ENCODE results near the gene NT5C1A.

The NT5C1A gene

DNA sequence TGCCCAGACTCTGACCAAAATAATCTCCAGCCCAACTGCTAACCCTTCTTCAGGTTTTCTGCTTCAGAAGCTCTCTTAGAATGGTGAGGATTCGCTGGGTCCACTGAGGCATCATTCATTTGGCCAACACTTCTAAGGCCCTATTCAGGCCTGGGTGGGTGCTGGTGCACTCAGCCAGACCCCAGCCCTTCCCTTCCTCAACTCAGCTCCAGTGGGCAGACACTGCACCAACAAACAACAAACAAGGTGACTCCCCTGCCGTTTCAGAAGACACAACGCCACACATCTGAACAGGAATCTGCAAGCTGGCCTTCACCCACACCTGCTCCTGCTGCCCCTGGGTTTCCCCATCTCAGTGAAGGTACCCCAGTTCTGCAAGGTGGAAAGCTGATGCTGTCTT is 38.5 kb downstream of the NT5C1A start:
- DNase-seq, result no peak

DNA sequence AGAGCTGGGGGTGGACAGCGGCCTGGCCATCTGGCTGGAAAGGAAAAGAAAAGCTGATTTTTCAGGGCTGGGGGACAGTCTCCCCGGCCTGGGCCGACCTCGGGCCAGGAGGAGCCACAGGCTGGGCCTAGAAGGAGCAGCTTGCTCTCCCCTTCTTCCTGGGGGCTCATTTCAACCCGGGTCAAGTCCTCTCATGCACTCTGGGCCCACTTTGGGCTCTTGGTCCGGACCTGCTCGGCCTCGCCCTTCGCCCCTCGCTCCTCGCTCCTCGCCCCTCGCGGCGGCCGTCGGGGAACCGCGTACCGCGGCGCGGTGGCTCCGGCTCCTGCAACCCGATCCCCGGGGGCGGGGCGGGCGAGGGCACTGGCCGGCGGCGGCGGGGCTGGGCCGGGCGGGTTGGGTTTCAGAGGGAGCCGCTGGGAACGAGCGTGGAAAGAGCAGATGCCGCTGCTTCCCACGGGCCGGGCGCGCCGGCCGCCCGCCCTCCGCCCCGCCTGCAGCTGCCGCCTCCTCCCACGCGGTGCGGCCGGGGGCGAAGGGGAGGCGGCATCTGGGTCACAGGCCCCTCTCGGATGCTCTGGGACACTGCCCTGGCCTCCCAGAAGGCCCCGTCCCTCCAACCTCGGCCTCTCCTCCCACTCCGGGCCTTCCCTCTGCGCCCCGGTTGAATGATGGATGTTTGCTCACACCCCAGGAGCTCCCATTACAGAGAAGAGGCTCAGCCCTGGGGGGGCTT is 39.1 kb downstream of the NT5C1A start:
- no peak for DNase-seq

DNA sequence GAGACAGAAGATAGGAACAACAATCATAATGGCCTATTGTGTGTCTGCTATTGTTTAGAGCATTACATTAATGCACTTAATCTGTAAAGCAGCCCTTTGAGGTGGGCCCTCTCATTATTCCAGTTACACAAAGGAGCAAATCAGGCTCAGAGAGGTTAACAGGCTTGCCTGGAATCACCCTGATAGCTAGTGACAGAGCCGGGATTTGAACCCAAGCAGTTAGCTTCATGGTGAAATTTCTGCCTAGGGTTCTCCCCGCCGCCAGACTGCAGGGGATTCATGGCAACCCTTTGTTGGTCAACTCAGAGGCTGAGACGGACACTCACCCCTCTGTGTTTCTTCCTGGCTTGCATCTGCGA is 39.6 kb downstream of the NT5C1A start:
- DNase-seq, result no peak

DNA sequence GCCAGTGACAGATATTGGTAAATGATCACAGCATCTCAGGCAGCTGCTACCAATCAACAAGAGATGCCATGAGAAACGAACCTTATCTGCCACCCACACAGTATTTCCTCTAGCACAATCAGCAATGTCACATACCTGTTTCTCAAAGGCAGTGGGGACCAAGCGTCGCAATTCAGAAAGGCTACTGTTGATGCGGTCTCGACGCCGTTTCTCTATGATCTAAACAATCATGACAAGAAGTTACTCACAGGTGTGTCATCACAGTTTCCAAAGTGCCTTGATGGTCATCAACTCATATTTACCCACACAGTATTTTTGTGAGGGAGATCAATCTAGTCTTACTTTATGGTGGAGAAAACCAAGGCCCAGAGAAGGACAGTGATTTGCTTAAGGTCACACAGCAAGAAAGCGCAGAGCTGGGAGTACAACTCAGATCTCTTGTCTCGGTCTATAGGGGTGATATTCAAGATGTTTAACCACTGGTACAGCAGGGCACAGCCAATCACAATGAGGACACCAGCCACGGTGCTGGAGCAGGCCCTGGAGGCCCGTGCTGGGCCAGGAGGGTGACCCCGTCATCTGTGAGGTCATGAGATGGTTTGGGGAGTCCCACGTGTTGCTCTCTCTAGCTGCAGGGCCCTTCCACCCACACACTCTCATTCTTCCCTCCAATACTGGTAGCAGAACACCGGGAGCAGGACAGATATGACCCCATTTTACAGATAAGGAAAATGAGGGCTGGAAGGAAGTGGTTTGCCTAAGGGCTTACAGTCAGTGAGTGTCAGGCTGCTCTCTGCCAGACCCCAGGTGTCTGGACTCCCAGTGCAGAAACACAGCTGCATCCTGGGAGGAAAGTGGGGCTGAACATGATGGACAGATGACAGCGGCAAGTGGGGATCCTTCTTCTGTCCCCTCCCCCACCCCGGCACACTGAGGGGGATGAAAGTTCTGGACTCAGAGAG is 40.3 kb downstream of the NT5C1A start:
- no peak for DNase-seq

DNA sequence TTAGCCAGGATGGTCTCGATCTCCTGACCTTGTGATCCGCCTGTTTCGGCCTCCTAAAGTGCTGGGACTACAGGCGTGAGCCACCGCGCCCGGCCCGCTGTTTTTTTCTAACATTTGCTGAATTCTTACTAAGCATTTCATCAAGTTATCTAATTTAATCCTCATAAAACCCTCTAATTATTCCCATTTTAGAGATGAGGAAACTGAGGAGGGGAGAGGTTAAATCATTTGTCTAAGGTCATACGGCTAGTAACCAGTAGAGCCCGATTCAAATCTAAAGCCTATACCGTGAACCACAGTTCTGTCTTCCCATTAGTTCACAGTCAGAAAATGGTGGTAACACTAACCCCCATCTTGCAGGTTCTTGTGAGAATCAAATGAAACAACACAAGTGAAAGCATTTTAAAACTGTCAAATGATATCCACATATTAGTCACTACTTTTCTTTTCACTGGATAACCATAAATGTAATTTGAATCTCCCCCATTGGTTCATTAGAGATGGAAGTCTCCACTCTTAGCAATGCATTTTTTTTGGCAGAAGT is 43.0 kb downstream of the NT5C1A start:
- no peak for DNase-seq

DNA sequence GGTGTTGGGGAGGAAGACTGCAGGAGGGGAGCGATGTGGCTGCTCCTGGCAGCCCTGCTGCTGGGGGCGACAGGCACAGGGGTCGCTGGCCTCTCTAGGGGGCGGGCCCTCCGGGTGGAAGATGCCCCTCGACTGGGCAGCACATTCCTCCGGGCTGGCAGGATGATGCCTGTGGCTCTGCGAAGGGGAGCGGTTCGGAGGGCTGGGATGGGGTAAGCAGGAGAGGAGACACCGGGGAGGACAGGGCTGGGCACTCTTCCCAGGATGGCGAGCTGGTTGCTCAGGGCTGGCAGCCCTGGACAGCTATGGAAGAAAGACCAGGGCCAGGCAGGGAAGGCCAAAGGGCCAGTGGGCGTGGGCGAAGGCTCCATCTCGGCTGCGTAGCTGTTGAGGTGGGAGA is 45.3 kb downstream of the NT5C1A start:
- DNase-seq, result no peak

DNA sequence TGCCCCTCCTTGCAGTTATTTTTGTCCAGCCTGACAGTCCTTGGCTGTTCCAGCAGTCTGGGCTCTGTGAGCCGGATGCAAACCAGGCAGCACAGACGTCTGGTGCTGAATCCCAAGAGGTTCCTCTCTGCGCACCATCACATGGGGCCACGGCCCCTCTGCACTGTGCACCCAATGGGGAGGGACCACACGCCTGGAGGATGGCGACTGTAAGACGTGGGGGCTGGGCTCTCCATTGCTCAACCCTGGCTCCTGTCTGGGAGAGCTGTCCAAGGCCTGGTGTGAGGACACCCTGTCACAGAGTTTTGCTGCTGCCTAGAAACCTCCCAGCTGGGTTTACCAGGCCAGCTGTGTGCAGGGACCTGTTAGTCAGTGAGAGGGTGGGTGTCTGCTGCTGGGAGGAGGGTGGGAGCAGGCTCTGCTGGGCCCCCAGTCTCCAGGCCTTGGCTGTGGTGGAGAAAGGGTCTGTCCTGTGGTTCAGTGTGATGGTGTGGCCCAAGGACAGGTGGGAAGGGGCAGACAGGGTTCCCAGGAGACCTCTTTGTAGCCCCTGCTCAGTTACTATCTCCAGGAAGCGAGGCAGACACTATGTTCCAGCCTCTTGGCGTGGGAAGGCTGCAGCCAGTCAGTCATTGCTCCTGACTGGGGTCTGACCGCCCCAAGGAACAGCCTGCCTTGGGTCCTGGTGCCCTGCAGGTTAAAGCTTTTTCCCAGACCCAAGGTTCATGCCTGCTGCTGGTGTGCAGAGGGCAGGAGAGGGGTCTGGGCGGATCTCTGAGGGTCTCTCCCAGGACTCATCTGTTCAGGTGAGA is 46.2 kb downstream of the NT5C1A start:
- DNase-seq, result no peak

DNA sequence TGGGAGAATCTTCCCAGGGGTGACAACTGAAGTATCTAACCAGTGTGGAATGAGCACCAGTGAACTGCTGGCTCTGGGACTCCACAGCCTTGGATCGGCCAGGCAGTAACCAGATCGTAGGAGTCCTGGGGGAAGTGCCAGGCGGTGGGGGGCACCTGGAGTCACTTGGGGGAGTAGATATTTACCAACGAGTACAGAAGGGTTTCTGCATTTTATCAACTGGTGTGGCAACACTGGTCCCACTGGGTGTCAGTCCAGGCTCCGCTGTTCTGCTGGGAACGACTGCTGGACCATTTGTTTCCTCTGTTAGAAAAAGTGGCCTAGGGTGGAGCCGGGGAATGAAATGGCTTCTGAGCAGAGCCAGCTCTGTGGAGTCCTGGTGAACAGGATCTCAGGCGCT is 46.9 kb downstream of the NT5C1A start:
- no peak for DNase-seq

DNA sequence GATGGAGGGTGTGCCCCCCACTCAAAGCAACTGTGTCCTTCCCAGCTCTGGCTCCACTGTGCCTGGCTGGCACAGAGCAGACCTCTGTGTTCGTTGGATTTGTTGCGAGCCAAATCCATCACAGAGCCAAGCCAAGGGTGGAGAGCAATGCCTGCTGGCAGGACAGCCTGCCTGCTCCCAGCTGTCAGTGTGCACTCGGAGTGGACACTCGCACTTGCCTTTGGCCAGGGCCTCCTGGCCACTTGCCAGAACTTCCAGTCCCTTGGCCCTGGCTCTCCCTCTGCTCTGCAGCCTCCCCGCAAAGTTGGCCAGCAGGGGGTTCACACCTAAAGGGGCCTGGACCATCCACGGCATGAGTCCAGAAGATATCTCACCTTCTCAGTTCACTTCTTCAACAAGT is 48.9 kb downstream of the NT5C1A start:
- no peak for DNase-seq

DNA sequence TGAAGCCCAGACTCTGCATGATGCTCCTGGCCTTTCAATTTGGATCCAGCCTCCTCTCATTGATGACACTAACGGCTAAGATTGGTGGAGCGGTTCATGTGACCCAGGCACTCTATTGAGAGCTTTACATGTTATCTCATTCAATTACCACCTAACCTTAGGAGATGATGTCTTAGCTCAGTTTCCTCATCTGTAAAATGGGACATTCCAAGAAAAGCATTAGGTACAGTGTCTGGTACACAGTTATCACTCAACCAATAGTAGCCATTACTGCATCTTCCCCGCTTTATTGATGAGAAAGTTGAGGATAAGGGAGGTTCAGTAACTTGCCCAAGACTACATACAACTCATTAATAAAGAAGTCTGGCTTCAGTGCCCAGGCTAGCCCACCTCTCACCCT is 49.5 kb downstream of the NT5C1A start:
- no peak for DNase-seq

DNA sequence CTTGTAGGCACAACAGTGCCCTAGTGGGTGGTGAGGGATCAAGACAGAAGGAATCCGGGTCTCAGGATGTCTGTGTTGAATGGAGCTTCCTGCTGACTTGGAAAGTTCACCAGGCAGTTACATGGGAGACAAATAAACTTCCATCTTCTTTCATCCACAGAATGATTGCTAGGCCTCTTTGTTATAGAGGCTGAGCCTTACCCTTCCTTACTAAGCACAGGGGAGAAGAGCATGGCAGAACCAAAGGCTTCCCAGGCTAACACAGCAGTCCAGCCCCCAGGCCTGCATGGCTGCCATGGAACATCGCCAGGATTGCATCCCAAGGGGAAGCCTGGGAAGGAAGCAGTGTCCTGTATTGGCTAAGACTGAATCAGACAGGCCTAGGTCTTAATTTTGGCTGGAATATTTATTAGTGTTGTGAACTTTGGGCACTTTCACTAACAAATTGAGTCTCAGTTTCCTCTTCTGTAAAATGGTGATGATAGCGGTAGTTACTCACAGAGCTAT is 51.2 kb downstream of the NT5C1A start:
- no peak for DNase-seq

DNA sequence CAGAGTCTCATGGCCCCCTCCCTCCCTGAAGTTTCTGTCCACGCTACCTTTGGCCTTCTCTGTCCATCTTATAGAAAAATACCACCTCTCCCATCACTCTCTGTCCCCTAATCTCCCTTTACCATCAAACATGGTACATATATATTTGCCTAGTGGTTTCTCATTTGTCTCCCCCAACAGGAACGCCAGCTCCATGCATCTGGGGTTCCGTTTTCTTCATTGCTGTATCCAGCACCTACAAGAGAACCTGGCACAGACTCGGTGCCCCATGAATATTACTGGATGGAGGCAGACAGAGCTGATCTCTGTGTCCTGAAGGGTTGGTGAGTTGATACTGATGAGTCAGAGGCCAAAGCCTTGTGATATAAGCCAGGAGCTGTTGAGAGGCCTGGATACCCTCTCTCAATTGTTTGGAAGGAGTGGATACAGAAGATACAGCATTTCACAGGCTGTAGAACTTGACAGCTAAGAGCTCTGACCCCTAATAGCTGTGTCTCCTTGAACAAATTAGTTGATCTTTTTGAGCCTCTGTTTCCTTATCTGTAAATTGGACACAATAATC is 54.3 kb downstream of the NT5C1A start:
- no peak for DNase-seq

DNA sequence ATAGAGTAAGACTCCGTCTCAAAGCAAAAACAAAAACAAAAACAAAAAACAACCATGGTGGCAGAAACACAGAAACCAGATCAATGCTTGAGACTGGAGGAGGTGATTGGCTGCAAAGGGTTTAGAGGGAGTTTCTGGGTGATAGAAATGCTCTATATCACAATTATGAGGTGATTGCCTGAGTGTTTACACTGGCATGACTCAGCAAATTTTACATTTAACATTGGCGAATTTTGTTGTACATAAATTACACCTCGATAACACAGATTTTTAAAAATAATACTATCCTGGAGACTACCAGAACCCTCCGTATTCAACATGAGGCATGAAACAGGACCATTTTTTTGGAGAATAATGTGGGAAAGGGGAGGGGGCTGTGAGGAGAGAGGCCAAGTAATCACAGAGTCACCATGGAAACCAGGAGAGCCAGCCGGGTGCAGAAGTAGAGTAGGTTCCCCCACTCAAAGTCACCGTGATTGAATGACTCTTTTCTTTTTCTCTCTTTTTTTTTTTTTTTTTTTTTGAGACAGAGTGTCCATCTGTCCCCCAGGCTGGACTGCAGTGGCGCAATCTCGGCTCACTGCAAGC is 56.7 kb downstream of the NT5C1A start:
- no peak for DNase-seq

DNA sequence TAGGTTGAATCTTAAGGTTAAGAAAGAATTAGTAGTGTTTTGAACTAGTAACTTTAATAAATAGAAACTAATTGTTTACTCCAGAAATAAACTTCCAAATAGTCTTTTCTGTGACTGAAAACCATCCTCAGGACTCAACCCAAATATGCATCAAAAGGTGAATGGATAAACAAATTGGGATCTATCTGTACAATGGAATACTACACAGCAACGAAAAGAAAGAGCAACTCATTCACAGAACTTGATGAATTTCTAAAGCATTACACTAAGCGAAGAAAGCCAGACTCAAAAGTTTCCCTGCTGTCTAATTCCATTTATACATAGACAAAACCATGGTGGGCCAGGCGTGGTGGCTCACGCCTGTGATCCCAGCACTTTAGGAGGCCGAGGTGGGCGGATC is 57.4 kb downstream of the NT5C1A start:
- DNase-seq, result no peak

DNA sequence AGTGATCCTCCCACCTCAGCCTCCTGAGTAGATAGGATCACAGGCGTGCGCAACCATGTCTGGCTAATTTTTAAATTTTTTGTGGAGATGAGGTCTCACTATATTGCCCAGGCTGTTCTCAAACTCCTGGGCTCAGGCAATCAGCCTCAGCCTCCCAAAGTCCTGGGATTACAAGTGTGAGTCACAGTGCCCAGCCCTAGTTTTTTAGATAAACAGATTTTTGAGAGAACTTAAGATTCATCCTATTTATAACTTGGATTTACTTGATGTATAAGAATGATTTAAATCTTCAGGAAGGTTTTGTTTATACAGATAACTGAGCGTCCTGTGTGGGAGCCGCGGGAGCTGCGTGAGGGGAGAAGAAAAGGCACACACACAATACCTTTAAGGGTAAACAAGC is 58.7 kb downstream of the NT5C1A start:
- DNase-seq, result no peak

DNA sequence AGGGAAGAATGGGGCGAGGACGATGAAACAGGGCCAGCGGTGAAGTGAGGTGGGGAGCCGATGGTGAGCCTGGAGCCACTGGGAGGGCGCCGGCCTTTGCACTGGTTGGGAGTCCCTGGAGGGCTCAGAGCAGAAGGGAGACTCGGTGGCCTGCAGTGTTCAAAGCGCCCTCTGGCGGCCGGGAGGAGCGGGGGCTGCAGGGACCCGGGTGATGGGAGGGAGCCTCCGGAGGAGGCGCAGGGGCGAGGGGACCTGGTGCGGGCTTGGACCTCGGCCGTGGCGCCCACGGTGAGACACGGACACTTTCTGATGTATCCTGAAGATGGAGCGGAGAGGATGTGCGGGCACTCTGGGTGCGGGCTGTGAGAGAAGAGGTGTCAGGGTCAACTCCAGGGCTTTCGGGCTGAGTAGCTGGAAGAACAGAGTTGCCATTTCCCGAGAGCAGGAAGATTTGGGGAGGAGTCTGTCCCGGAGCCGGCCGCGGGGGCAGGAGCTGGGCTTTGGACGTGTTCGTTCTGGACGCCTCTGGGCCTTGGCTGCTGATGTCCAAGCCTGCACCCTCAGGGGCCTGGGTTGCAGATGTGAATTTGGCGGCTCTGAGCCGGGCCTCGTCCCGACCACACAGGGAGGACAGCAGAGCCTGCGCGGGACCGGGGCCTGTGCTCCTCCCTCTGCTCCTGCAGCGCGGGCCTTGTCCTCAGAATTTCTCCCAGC is 62.1 kb downstream of the NT5C1A start:
- DNase-seq, result peak; percentile 94

Data from activated CD8-positive, alpha-beta memory T cell treated with anti-CD3 and anti-CD28 coated beads, Interleukin-2, amount 50 U/mL, for 48 hours (primary cell).